Bronchial epithelial cell (primary cell): ENCODE measurements around the gene TAF7. TPM values are rescaled to one million over a fixed set of nuclear protein-coding genes. Genes with fewer than 3 reads are reported as not detected.
A peak's percentile ranks its signal among the peaks of the same experiment; 100 is the strongest.

ENCODE experiments used
- DNase-seq: peaks from one replicate; pipeline ENCODE4 v3.0.0-alpha.2; 2010; ENCODE audit warnings: low read depth
- FAIRE-seq: peaks from 2 replicates; lab custom pipeline; 2011; peaks lifted over from hg19 to GRCh38; lab: Jason Lieb, UNC
- H3K27me3 ChIP-seq: 2 replicates; pipeline ENCODE4 v1.5.1; 2011; ENCODE audit warnings: low read length; ENCODE audit not compliant: control insufficient read depth, insufficient read depth
- H3K36me3 ChIP-seq: 2 replicates; pipeline ENCODE4 v1.5.1; 2011; ENCODE audit warnings: low read length; ENCODE audit not compliant: control insufficient read depth, insufficient read depth
- H3K4me3 ChIP-seq: 2 replicates; pipeline ENCODE4 v1.5.1; 2011; ENCODE audit warnings: mild to moderate bottlenecking, low read depth, low read length, control low read depth
- total RNA-seq: library from RNA; depleted of rRNA; stranded (reverse); fragments of >200 nt; gene quantifications from 2 replicates; pipeline ENCODE4 v1.2.1, GENCODE V29; 2014
- TF ChIP-seq, protein P1 (sequence below): IDR thresholded peaks from 2 replicates; pipeline ENCODE4 v1.5.1; 2011; ENCODE audit warnings: mild to moderate bottlenecking, moderate library complexity, low read length, control low read depth, inconsistent platforms; ENCODE audit not compliant: insufficient read depth, severe bottlenecking

The TAF7 gene, protein sequence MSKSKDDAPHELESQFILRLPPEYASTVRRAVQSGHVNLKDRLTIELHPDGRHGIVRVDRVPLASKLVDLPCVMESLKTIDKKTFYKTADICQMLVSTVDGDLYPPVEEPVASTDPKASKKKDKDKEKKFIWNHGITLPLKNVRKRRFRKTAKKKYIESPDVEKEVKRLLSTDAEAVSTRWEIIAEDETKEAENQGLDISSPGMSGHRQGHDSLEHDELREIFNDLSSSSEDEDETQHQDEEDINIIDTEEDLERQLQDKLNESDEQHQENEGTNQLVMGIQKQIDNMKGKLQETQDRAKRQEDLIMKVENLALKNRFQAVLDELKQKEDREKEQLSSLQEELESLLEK
- total RNA-seq, result 36.3 and 74.5 TPM in 2 replicates

DNA sequence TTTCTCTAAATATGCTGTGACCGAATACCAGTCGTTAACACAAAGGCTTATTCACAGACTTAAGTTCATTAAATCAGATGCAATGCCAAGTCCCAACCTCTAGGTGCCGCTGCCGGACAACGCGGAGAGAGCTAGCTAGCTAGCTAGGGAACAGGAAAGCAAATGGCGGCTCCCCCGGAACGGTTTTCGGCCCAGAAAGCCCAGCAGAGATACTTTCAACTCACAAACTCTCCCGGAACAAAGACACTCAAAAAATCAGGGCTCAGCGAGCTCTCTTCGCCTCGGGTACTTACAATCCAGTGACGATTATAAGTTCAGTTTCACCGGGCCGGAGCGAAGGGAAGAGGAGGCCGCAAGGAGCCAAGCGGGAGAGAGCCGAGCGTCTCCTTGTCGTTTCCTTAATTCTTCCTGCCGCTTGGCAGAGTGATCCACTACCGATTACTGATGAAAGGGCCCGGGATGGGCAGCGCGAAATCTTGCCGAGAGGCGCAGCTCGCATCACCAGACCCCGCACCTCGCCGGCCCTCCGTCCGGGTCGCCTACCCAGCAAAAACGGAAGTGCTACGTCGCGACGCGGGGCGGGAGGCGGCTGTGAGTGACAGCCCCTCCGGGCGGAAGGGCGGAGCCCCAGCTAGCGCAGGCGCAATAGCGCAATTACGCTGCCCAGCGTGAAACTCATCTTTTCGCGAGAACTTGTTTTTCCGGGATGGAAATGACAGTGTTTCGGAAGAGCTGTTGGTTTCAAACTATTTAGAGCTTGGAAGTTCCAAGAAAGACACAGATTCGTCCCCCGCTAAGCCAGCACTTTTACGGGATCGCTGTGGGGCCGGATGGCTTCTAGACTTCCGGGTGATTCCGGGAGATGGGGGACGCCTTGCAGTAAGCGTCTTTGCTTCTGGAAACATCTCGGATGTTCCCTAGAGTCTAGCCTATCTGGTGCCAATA is at the start of gene TAF7:
Gene TAF7 (minus strand): TSS at position 560 of the 945 bp plus-strand sequence. CDS start 740 bp downstream, outside the sequence.
- Histone ChIP-seq H3K36me3 (peaks cover 2% of the 10 kb centered on the region), H3K27me3 (no peaks in the 10 kb centered on the region), H3K4me3 (peak within 1 kb of the TSS; percentile 81)
- TF ChIP-seq, protein P1, sequence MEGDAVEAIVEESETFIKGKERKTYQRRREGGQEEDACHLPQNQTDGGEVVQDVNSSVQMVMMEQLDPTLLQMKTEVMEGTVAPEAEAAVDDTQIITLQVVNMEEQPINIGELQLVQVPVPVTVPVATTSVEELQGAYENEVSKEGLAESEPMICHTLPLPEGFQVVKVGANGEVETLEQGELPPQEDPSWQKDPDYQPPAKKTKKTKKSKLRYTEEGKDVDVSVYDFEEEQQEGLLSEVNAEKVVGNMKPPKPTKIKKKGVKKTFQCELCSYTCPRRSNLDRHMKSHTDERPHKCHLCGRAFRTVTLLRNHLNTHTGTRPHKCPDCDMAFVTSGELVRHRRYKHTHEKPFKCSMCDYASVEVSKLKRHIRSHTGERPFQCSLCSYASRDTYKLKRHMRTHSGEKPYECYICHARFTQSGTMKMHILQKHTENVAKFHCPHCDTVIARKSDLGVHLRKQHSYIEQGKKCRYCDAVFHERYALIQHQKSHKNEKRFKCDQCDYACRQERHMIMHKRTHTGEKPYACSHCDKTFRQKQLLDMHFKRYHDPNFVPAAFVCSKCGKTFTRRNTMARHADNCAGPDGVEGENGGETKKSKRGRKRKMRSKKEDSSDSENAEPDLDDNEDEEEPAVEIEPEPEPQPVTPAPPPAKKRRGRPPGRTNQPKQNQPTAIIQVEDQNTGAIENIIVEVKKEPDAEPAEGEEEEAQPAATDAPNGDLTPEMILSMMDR, result peak; percentile 83
- DNase-seq, result peak; percentile 88
- no peak for FAIRE-seq

- Histone ChIP-seq H3K36me3 (no peaks in the 10 kb centered on the region), H3K27me3 (peaks cover 24% of the 10 kb centered on the region), H3K4me3 (no peak overlapping the region)
- DNase-seq (no peak), FAIRE-seq (no peak)
- TF ChIP-seq, protein P1, result no peak
These were observed 45.7 kb upstream of the TAF7 start for GRCh38 chr5:141366016-141366896.

- TF ChIP-seq, protein P1, result no peak
- FAIRE-seq (no peak), DNase-seq (no peak)
- Histone ChIP-seq H3K4me3 (no peak within 1 kb of the TSS), H3K36me3 (no peaks in the 10 kb centered on the region), H3K27me3 (peaks cover 25% of the 10 kb centered on the region)
These were observed 43.5 kb upstream of the TAF7 start, which contains the start of gene PCDHGA5 for GRCh38 chr5:141363952-141364660. Gene PCDHGA5, plus strand, starts transcription at chr5:141364162. Its CDS starts 169 bp downstream, at chr5:141364331.

- Histone ChIP-seq H3K27me3 (peaks cover 25% of the 10 kb centered on the region), H3K4me3 (no peak overlapping the region), H3K36me3 (no peaks in the 10 kb centered on the region)
- TF ChIP-seq, protein P1, result no peak
- DNase-seq (no peak), FAIRE-seq (no peak)
These were observed 42.1 kb upstream of the TAF7 start for GRCh38 chr5:141362719-141363118.

DNA sequence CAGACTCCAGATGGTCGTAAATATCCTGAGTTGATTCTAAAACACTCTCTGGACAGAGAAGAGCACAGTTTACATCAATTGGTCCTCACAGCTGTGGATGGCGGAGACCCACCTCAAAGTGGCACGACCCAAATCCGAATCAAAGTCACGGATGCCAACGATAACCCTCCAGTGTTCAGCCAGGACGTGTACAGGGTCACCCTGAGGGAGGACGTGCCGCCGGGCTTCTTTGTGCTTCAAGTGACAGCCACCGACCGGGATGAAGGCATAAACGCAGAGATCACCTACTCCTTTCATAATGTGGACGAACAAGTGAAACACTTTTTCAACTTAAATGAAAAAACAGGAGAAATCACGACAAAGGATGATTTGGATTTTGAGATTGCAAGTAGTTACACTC is 40.1 kb upstream of the TAF7 start:
- no peaks in the 10 kb centered on the region for H3K36me3 ChIP-seq
- TF ChIP-seq, protein P1, result no peak
- FAIRE-seq (no peak), DNase-seq (no peak)
- H3K4me3 ChIP-seq, result no peak overlapping the region
- peaks cover 17% of the 10 kb centered on the region for H3K27me3 ChIP-seq
